DOHH2 (cell line): ENCODE results near the gene SCAMP2.
A peak's percentile ranks its signal among the peaks of the same experiment; 100 is the strongest.

Source experiments
- H3F3A ChIP-seq: fragments of 200-600 bp; sonication (generic), shearing (Covaris generic); 2 replicates; pipeline ENCODE4 v1.6.0; 2016; ENCODE audit warnings: antibody characterized with exemption, mild to moderate bottlenecking; ENCODE audit not compliant: control insufficient read depth, insufficient read depth
- H3K27ac ChIP-seq: fragments of 200-600 bp; sonication (generic); 2 replicates; pipeline ENCODE4 v1.5.1; 2014; ENCODE audit warnings: low read depth, mild to moderate bottlenecking, low read length, moderate library complexity
- H3K27me3 ChIP-seq: fragments of 200-600 bp; sonication (generic); 2 replicates; pipeline ENCODE4 v1.6.1; 2014; ENCODE audit warnings: mild to moderate bottlenecking, low read length, mixed read lengths; ENCODE audit not compliant: control insufficient read depth
- H3K36me3 ChIP-seq: fragments of 200-600 bp; sonication (generic); 2 replicates; pipeline ENCODE4 v1.6.1; 2014; ENCODE audit warnings: mild to moderate bottlenecking, low read length, moderate library complexity, mixed read lengths; ENCODE audit not compliant: control insufficient read depth
- H3K4me1 ChIP-seq: fragments of 200-600 bp; sonication (generic); 2 replicates; pipeline ENCODE4 v1.6.1; 2014; ENCODE audit warnings: mild to moderate bottlenecking, low read length, mixed read lengths; ENCODE audit not compliant: control insufficient read depth
- H3K4me2 ChIP-seq: fragments of 200-600 bp; sonication (generic); 2 replicates; pipeline ENCODE4 v1.6.0; 2014; ENCODE audit warnings: mild to moderate bottlenecking, low read length, moderate library complexity
- H3K4me3 ChIP-seq: fragments of 200-600 bp; sonication (generic); 2 replicates; pipeline ENCODE4 v1.5.1; 2014; ENCODE audit warnings: mild to moderate bottlenecking, low read length, mixed read lengths
- H3K79me2 ChIP-seq: fragments of 200-600 bp; sonication (generic); 2 replicates; pipeline ENCODE4 v1.6.1; 2014; ENCODE audit warnings: mild to moderate bottlenecking, low read length, mixed read lengths; ENCODE audit not compliant: control insufficient read depth
- H3K9me2 ChIP-seq: fragments of 200-600 bp; sonication (generic); replicated peaks from 2 replicates; pipeline ENCODE4 v1.6.1; 2014; ENCODE audit warnings: mild to moderate bottlenecking, low read length, mixed read lengths; ENCODE audit not compliant: control insufficient read depth
- H3K9me3 ChIP-seq: fragments of 200-600 bp; sonication (generic); 2 replicates; pipeline ENCODE4 v1.6.1; 2014; ENCODE audit warnings: antibody characterized with exemption, low read length, mixed read lengths; ENCODE audit not compliant: control insufficient read depth, insufficient read depth
- H4K20me1 ChIP-seq: fragments of 200-600 bp; sonication (generic); 2 replicates; pipeline ENCODE4 v1.6.0; 2014; ENCODE audit warnings: low read depth, mild to moderate bottlenecking, antibody characterized with exemption, low read length, moderate library complexity; ENCODE audit not compliant: control insufficient read depth, insufficient read depth
- EZH2phosphoT487 ChIP-seq: fragments of 200-600 bp; sonication (generic); IDR thresholded peaks from 2 replicates; pipeline ENCODE4 v1.6.1; 2017; ENCODE audit warnings: borderline replicate concordance, mild to moderate bottlenecking, antibody characterized with exemption, low read length, moderate library complexity, mixed read lengths
- TF ChIP-seq, protein P1 (sequence below): fragments of 200-600 bp; sonication (generic); IDR thresholded peaks from one replicate; pipeline ENCODE4 v1.5.1; 2014; ENCODE audit warnings: antibody characterized with exemption, mild to moderate bottlenecking, low read depth, low read length; ENCODE audit not compliant: poor library complexity, severe bottlenecking

The SCAMP2 gene

DNA sequence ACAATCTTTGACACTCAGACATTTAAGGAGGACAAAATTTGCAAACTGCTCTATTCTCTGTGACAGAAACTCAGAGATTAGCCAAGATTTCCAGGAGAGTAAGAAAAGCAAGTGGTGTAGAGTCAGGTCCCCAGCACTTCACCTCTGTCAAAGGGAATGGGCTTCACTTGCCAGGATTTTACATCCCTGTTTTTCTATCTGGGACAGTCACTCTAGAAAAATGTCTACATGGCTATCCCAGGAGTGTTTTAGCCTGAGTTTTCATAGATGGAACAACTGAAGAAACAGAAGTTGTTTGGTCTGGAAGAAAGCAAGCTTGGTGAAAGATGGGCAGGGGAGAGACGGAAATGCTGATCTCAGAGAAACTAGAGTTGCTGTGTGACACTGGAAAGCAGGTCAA lies 30.5 kb upstream of the SCAMP2 start:
- no peak for TF ChIP-seq EZH2phosphoT487
- TF ChIP-seq, protein P1, sequence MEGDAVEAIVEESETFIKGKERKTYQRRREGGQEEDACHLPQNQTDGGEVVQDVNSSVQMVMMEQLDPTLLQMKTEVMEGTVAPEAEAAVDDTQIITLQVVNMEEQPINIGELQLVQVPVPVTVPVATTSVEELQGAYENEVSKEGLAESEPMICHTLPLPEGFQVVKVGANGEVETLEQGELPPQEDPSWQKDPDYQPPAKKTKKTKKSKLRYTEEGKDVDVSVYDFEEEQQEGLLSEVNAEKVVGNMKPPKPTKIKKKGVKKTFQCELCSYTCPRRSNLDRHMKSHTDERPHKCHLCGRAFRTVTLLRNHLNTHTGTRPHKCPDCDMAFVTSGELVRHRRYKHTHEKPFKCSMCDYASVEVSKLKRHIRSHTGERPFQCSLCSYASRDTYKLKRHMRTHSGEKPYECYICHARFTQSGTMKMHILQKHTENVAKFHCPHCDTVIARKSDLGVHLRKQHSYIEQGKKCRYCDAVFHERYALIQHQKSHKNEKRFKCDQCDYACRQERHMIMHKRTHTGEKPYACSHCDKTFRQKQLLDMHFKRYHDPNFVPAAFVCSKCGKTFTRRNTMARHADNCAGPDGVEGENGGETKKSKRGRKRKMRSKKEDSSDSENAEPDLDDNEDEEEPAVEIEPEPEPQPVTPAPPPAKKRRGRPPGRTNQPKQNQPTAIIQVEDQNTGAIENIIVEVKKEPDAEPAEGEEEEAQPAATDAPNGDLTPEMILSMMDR, result no peak
- Histone ChIP-seq H3K27ac (no peak overlapping the region), H3K36me3 (peaks cover 65% of the 10 kb centered on the region), H3F3A (peaks cover 13% of the 10 kb centered on the region), H4K20me1 (no peaks in the 10 kb centered on the region), H3K4me1 (peaks cover 34% of the 10 kb centered on the region), H3K9me3 (no peaks in the 10 kb centered on the region), H3K9me2 (no peaks in the 10 kb centered on the region), H3K4me3 (no peak overlapping the region), H3K79me2 (peaks cover 18% of the 10 kb centered on the region), H3K27me3 (no peaks in the 10 kb centered on the region), H3K4me2 (no peak overlapping the region)

DNA sequence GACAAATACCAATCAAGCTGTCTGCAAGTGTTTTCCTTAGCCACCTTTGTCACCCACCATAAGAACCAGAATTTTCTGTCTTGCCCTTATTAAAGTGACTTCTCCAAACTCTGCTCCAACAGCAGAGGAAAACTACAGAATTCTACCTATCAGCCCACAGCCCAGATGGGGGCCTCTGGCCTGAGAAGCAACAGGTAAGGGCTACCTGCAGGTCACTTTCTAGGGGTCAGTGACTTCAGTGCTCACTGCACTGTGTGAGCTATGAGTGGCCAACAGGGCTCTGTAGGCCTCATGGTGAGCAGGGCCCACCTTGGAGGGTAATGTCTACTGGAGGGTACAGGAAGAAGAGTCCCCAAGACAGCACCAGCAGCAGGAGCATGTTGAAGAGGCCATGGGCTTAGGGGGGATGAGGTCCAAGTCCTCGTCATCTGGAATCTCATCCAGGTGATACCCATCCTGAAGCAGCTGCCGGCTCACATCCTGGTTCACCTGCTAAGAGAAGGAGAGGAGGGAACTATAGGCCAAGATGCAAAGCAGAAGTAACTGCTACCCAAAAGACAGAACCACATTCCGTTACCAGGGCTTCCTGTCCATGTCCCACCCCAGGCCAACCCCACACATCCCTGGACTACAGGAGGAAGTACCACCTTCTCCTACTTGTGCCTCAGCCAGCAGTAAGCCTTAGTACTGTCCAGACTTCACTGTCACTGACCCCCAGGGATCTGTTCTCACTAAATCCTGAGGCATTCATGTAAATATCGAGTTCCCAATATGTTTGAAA lies 29.3 kb upstream of the SCAMP2 start:
- H3K4me2 ChIP-seq, result no peak overlapping the region

DNA sequence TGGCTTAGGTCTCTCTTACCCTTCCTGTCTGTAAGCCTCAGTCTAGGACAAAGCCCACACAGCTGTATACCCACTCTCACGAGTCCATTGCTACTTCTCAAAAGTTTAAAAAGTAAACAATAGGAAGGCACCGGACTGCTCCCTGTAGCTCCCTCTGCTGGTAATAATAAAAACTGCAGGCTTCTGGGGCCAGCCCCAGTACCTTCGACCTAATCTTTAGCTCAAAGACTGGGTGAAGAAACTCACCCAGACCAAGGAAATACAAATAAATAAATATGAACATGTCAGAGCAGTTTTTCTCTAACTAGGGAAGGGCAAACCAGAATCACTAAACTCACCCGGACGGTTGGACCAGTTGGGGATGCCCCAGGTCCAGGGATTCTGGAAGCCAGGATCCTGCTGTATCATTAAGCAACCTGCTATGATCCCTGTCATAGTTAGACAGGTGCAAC lies 28.5 kb upstream of the SCAMP2 start:
- Histone ChIP-seq H3K27ac (no peak overlapping the region), H3K27me3 (no peaks in the 10 kb centered on the region), H3F3A (peaks cover 14% of the 10 kb centered on the region), H3K79me2 (peaks cover 18% of the 10 kb centered on the region), H4K20me1 (no peaks in the 10 kb centered on the region), H3K4me1 (peaks cover 24% of the 10 kb centered on the region), H3K9me2 (no peaks in the 10 kb centered on the region), H3K4me2 (peak overlapping the region; percentile 10; the same call in 1 of the 2 replicates), H3K36me3 (peaks cover 82% of the 10 kb centered on the region), H3K9me3 (no peaks in the 10 kb centered on the region), H3K4me3 (no peak overlapping the region)
- TF ChIP-seq, protein P1, result peak; percentile 94
- TF ChIP-seq EZH2phosphoT487, result no peak

More for the DNA sequence above, 29.3 kb upstream of the SCAMP2 start:
- H3K9me3 ChIP-seq, result no peaks in the 10 kb centered on the region
- H3K4me3 ChIP-seq, result no peak overlapping the region
- no peak overlapping the region for H3K27ac ChIP-seq
- no peaks in the 10 kb centered on the region for H4K20me1 ChIP-seq
- peaks cover 31% of the 10 kb centered on the region for H3K4me1 ChIP-seq
- peaks cover 18% of the 10 kb centered on the region for H3K79me2 ChIP-seq
- TF ChIP-seq, protein P1, result no peak
- no peak for TF ChIP-seq EZH2phosphoT487
- peaks cover 73% of the 10 kb centered on the region for H3K36me3 ChIP-seq
- peaks cover 14% of the 10 kb centered on the region for H3F3A ChIP-seq
- H3K27me3 ChIP-seq, result no peaks in the 10 kb centered on the region
- H3K9me2 ChIP-seq, result no peaks in the 10 kb centered on the region
